Measurements from ENCODE around the gene PRDM12.

Gene PRDM12

GRCh38 chr9:130720762-130721161 lies 56.4 kb downstream of the PRDM12 start:
- no peak for DNase-seq (ENCODE audit: low read depth in 2 of 2)

- DNase-seq (ENCODE audit: low read depth in 2 of 2): no peak
Observed at GRCh38 chr9:130728721-130729120, 64.3 kb downstream of the PRDM12 start.

GRCh38 chr9:130729145-130729544 lies 64.8 kb downstream of the PRDM12 start:
- no peak for DNase-seq (ENCODE audit: low read depth in 2 of 2)

- DNase-seq (ENCODE audit: low read depth in 2 of 2): no peak
Observed at GRCh38 chr9:130731355-130731754, 67.0 kb downstream of the PRDM12 start.

- no peak for DNase-seq (ENCODE audit: low read depth in 2 of 2)
Observed at GRCh38 chr9:130732136-130732535, 67.7 kb downstream of the PRDM12 start.
